Measurements from ENCODE around the gene ZEB2.

GRCh38 chr2:144533221-144533620 lies 13.3 kb upstream of the ZEB2 start:
- TF ChIP-seq ZNF644 (CRISPR knock-in tag; IDR thresholded peaks at IDR 0.05; ENCODE audit: low read depth), result no peak
- no peak for TF ChIP-seq KDM5B (CRISPR knock-in tag; IDR thresholded peaks at IDR 0.05; ENCODE audit: borderline replicate concordance)
- TF ChIP-seq ZNF382 (CRISPR knock-in tag; IDR thresholded peaks at IDR 0.05; ENCODE audit: borderline replicate concordance), result no peak
- no peak for TF ChIP-seq ZBTB34 (CRISPR knock-in tag; IDR thresholded peaks at IDR 0.05)
- TF ChIP-seq ZNF777 (CRISPR knock-in tag; IDR thresholded peaks at IDR 0.05), result no peak
- no peak for TF ChIP-seq BRCA1 (CRISPR knock-in tag; IDR thresholded peaks at IDR 0.05)
- no peak for TF ChIP-seq ARID3A (IDR thresholded peaks at IDR 0.05; ENCODE audit: low read depth, low read length)
- no peak for TF ChIP-seq ZNF7 (CRISPR knock-in tag; IDR thresholded peaks at IDR 0.05)
- no peak for TF ChIP-seq PBX2 (CRISPR knock-in tag; IDR thresholded peaks at IDR 0.05)
- TF ChIP-seq POLR2A (IDR thresholded peaks at IDR 0.05; ENCODE audit: insufficient read depth in 1 of 2, low read depth in 2 of 2, low read length in 2 of 2), result no peak
- TF ChIP-seq ZFP82 (CRISPR knock-in tag; IDR thresholded peaks at IDR 0.05; ENCODE audit: borderline replicate concordance), result no peak
- no peak for TF ChIP-seq BCL6 (CRISPR knock-in tag; IDR thresholded peaks at IDR 0.05)
- no peak for TF ChIP-seq ATF2 (CRISPR knock-in tag; IDR thresholded peaks at IDR 0.05)

Measured in HepG2 (cell line).